MCF 10A (cell line): Measurements from ENCODE around the gene TNFSF11. TPM values are rescaled to one million over a fixed set of nuclear protein-coding genes. Genes with fewer than 3 reads are reported as not detected.

Experiments
- BruUV-seq: library from RNA; stranded (reverse); fragments of 400-500 nt; replicated peaks from 2 replicates; lab custom pipeline; 2021; lab: Mats Ljungman, UMichigan
- CTCF ChIA-PET: fragments of 300-600 bp; sonication (Branson Sonifier 250); formaldehyde crosslinking; extraction: SDS; loops from one replicate; lab custom pipeline; 2021; ENCODE audit warnings: antibody characterized with exemption, inconsistent platforms; lab: Yijun Ruan, JAX
- POLR2A ChIA-PET: fragments of 300-600, 350-650 bp; sonication (Branson Sonifier 250); formaldehyde crosslinking; extraction: SDS; loops from one replicate; lab custom pipeline; 2020; ENCODE audit warnings: antibody characterized with exemption, inconsistent platforms; lab: Yijun Ruan, JAX
- DNase-seq: peaks from one replicate; pipeline ENCODE4 v3.0.0-alpha.2; 2018; ENCODE audit not compliant: unreplicated experiment
- H3K27ac Mint-ChIP-seq: one replicate; pipeline ENCODE4 v1.8.0; 2022; ENCODE audit warnings: mild to moderate bottlenecking, low read depth, mixed read lengths; ENCODE audit not compliant: unreplicated experiment
- H3K27me3 Mint-ChIP-seq: one replicate; pipeline ENCODE4 v1.8.0; 2022; ENCODE audit warnings: mixed read lengths; ENCODE audit not compliant: insufficient read depth, unreplicated experiment
- H3K36me3 Mint-ChIP-seq: one replicate; pipeline ENCODE4 v1.8.0; 2022; ENCODE audit warnings: mild to moderate bottlenecking, moderate library complexity, mixed read lengths; ENCODE audit not compliant: insufficient read depth, unreplicated experiment
- H3K4me1 Mint-ChIP-seq: one replicate; pipeline ENCODE4 v1.8.0; 2022; ENCODE audit warnings: mixed read lengths; ENCODE audit not compliant: insufficient read depth, unreplicated experiment
- H3K4me3 Mint-ChIP-seq: one replicate; pipeline ENCODE4 v1.8.0; 2022; ENCODE audit warnings: mild to moderate bottlenecking, moderate library complexity, mixed read lengths; ENCODE audit not compliant: unreplicated experiment
- H3K9me3 Mint-ChIP-seq: one replicate; pipeline ENCODE4 v1.8.0; 2022; ENCODE audit warnings: mixed read lengths; ENCODE audit not compliant: unreplicated experiment
- CTCF ChIP-seq: fragments of 200-600 bp; IDR thresholded peaks from one replicate; pipeline ENCODE4 v1.8.0; 2022; ENCODE audit warnings: antibody characterized with exemption, mild to moderate bottlenecking; ENCODE audit not compliant: unreplicated experiment
- intact Hi-C: fragments of 100-400 bp; cut with micrococcal nuclease; formaldehyde crosslinking; loops from 2 replicates; pipeline ENCODE4 v1.14.1; 2022
- total RNA-seq: library from RNA; stranded (reverse); gene quantifications from 2 replicates; pipeline ENCODE4 v1.2.3, GENCODE V29; 2022

TNFSF11 gene
- total RNA-seq, 1 experiment from 2014 or later: not detected

GRCh38 chr13:42652642-42653415, 78.9 kb downstream of the TNFSF11 start:
- no TSS peak for BruUV-seq

GRCh38 chr13:42653679-42654078, 79.7 kb downstream of the TNFSF11 start:
- Mint-ChIP-seq H3K4me1 (no peaks in the 10 kb centered on the region), H3K9me3 (no peaks in the 10 kb centered on the region), H3K27ac (no peak overlapping the region), H3K27me3 (peaks cover 87% of the 10 kb centered on the region), H3K36me3 (peaks cover 6% of the 10 kb centered on the region), H3K4me3 (no peak overlapping the region)
- intact Hi-C loops: loop anchor here (10.0 kb wide), 1 partner anchor 319 kb away; no protein-coding TSS in a partner anchor
- POLR2A ChIA-PET: no interaction called here
- CTCF ChIA-PET: interaction anchor here (0.6 kb wide), 1 partner anchor 9 kb away, joined by 3 read pairs; no protein-coding TSS in a partner anchor
- TF ChIP-seq CTCF: no peak
- no peak for DNase-seq
- no TSS peak for BruUV-seq

More at GRCh38 chr13:42652642-42653415, 78.9 kb downstream of the TNFSF11 start:
- intact Hi-C loops: loop anchor here (10.0 kb wide), 1 partner anchor 318 kb away; no protein-coding TSS in a partner anchor
- CTCF ChIA-PET: interaction anchor here (0.5 to 1.8 kb wide), 5 partner anchors 10 to 1134 kb away, joined by 3 to 6 read pairs (median 3); partner anchors contain the start of gene ENOX1
- TF ChIP-seq CTCF: no peak
- Mint-ChIP-seq H3K27ac (no peak overlapping the region), H3K36me3 (peaks cover 6% of the 10 kb centered on the region), H3K4me3 (no peak overlapping the region), H3K27me3 (peaks cover 78% of the 10 kb centered on the region), H3K9me3 (no peaks in the 10 kb centered on the region), H3K4me1 (no peaks in the 10 kb centered on the region)
- DNase-seq: no peak
- POLR2A ChIA-PET: interaction anchor here (0.8 kb wide), 1 partner anchor 34 kb away, joined by 5 read pairs; no protein-coding TSS in a partner anchor

- H3K9me3 Mint-ChIP-seq: no peaks in the 10 kb centered on the region
- ChIA-PET CTCF (interaction anchor here (1.2 kb wide), 1 partner anchor 1151 kb away, joined by 3 read pairs; no protein-coding TSS in a partner anchor), POLR2A (no interaction called here)
- H3K4me3 Mint-ChIP-seq: no peak overlapping the region
- no peaks in the 10 kb centered on the region for H3K4me1 Mint-ChIP-seq
- no TSS peak for BruUV-seq
- peaks cover 92% of the 10 kb centered on the region for H3K27me3 Mint-ChIP-seq
- H3K36me3 Mint-ChIP-seq: peaks cover 6% of the 10 kb centered on the region
- intact Hi-C loops: loop anchor here (10.0 kb wide), 1 partner anchor 319 kb away; no protein-coding TSS in a partner anchor
- H3K27ac Mint-ChIP-seq: no peak overlapping the region
- no peak for DNase-seq
- no peak for TF ChIP-seq CTCF
Observed at GRCh38 chr13:42654212-42654611, 80.3 kb downstream of the TNFSF11 start.

GRCh38 chr13:42654722-42655121, 80.8 kb downstream of the TNFSF11 start:
- Mint-ChIP-seq H3K4me1 (no peaks in the 10 kb centered on the region), H3K36me3 (peaks cover 6% of the 10 kb centered on the region), H3K27me3 (peaks cover 90% of the 10 kb centered on the region), H3K4me3 (no peak overlapping the region), H3K9me3 (no peaks in the 10 kb centered on the region), H3K27ac (no peak overlapping the region)
- no peak for DNase-seq
- CTCF ChIA-PET: interaction anchor here (0.9 to 1.2 kb wide), 2 partner anchors 60 to 1150 kb away, joined by 3 to 7 read pairs; no protein-coding TSS in a partner anchor
- TF ChIP-seq CTCF: no peak
- intact Hi-C loops: loop anchor here (10.0 kb wide), 1 partner anchor 320 kb away; no protein-coding TSS in a partner anchor
- BruUV-seq: no TSS peak
- POLR2A ChIA-PET: no interaction called here
